ENCODE results near the gene CEACAM3. TPM values are rescaled to one million over a fixed set of nuclear protein-coding genes. Genes with fewer than 3 reads are reported as not detected.

CEACAM3 gene
- total RNA-seq, 4 donors from 2014 or later = not detected

DNA sequence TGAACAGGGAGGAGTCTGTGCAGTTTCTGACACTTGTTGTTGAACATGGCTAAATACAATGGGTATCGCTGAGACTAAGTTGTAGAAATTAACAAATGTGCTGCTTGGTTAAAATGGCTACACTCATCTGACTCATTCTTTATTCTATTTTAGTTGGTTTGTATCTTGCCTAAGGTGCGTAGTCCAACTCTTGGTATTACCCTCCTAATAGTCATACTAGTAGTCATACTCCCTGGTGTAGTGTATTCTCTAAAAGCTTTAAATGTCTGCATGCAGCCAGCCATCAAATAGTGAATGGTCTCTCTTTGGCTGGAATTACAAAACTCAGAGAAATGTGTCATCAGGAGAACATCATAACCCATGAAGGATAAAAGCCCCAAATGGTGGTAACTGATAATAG, 25.0 kb upstream of the CEACAM3 start:
- Histone ChIP-seq H3K4me3 (no peak overlapping the region), H3K27ac (no peak overlapping the region), H3K4me1 (peaks cover 0 to 37% (median 4%) of the 10 kb centered on the region in 4 donors), H3K27me3 (no peaks in the 10 kb centered on the region), H3K36me3 (no peaks in the 10 kb centered on the region), H3K9me3 (no peaks in the 10 kb centered on the region)
- DNase-seq = no peak
- no peak for TF ChIP-seq POLR2A (IDR thresholded peaks at IDR 0.05)
- TF ChIP-seq, protein P1, sequence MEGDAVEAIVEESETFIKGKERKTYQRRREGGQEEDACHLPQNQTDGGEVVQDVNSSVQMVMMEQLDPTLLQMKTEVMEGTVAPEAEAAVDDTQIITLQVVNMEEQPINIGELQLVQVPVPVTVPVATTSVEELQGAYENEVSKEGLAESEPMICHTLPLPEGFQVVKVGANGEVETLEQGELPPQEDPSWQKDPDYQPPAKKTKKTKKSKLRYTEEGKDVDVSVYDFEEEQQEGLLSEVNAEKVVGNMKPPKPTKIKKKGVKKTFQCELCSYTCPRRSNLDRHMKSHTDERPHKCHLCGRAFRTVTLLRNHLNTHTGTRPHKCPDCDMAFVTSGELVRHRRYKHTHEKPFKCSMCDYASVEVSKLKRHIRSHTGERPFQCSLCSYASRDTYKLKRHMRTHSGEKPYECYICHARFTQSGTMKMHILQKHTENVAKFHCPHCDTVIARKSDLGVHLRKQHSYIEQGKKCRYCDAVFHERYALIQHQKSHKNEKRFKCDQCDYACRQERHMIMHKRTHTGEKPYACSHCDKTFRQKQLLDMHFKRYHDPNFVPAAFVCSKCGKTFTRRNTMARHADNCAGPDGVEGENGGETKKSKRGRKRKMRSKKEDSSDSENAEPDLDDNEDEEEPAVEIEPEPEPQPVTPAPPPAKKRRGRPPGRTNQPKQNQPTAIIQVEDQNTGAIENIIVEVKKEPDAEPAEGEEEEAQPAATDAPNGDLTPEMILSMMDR (IDR thresholded peaks at IDR 0.05) = no peak

DNA sequence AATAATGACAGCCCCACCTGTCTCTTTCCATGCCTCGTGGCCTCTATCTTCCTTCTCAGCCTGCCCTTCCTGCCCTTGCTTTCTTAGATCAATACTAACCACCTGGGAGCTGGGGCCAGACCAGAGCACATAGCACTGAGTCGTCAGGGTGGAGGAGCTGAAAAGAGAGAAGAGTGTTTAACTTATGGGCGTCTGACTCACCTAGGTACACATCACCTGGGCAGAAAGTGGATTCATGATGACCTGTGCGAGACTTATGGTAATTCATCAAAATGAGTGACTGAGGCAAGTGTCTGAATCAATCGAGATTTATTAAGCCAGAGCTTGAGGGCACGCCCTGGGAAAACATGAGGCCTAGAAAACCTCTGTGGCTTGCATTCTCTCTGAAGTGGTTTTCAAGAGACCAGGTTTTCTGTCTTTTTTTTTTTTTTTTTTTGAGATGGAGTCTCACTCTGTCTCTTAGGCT, 21.8 kb upstream of the CEACAM3 start:
- Histone ChIP-seq H3K27me3 (no peaks in the 10 kb centered on the region), H3K4me3 (no peak overlapping the region), H3K9me3 (no peaks in the 10 kb centered on the region), H3K36me3 (no peaks in the 10 kb centered on the region), H3K27ac (peak overlapping the region in 3 of 4 donors; percentile 69 to 89 (median 84)), H3K4me1 (peaks cover 0 to 40% (median 4%) of the 10 kb centered on the region in 4 donors)
- DNase-seq = peak in 2 of 3 donors; percentile 79 to 88
- TF ChIP-seq, protein P1 (IDR thresholded peaks at IDR 0.05) = no peak
- TF ChIP-seq POLR2A (IDR thresholded peaks at IDR 0.05) = no peak

DNA sequence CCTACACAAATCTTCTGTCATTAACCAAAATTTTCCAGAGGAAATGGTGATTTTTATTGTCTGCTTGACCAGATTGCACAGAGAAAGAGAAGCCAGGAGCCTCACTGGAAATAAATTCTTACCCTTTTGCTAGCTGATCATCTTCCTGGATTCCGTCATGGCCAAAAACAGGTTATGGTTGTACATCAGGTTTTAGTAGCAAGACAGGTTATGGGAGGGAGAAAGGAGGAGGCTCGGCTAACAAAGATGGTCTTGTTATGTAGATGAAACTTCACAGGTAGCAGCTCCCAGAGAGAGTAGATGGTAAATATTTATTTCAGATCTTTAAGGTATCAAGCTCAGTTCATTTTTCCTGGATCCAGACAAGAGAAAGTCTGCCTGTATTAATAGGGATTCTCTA, 19.7 kb upstream of the CEACAM3 start:
- peaks cover 0 to 48% (median 4%) of the 10 kb centered on the region in 4 donors for H3K4me1 ChIP-seq
- no peaks in the 10 kb centered on the region for H3K27me3 ChIP-seq
- no peak overlapping the region for H3K27ac ChIP-seq
- no peaks in the 10 kb centered on the region for H3K9me3 ChIP-seq
- DNase-seq = no peak
- TF ChIP-seq POLR2A (IDR thresholded peaks at IDR 0.05) = no peak
- no peaks in the 10 kb centered on the region for H3K36me3 ChIP-seq
- H3K4me3 ChIP-seq = no peak overlapping the region

DNA sequence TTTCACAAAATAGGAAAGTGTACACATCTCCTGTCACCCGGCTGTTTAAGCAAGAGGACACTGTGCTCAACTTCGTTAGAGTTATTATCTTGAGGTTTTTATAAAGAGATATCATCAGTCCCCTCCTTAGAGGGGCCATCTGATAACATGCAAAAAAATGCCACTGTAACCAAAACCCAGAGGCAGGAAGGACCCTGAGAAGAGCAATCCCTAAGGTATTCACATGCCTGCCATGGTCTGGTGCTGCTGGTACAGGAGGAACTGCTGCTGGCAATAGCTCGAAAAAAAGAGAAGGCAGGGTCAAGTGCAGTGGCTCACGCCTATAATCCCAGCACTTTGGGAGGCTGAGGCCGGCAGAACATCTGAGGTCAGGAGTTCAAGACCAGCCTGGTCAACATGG, 12.8 kb upstream of the CEACAM3 start:
- no peaks in the 10 kb centered on the region for H3K27me3 ChIP-seq
- peaks cover 0 to 35% (median 4%) of the 10 kb centered on the region in 4 donors for H3K4me1 ChIP-seq
- no peaks in the 10 kb centered on the region for H3K36me3 ChIP-seq
- H3K4me3 ChIP-seq = no peak overlapping the region
- H3K9me3 ChIP-seq = no peaks in the 10 kb centered on the region
- peak overlapping the region in 1 of 4 donors; percentile 35 for H3K27ac ChIP-seq
- TF ChIP-seq POLR2A (IDR thresholded peaks at IDR 0.05) = no peak
- TF ChIP-seq, protein P1 (IDR thresholded peaks at IDR 0.05) = no peak
- no peak for DNase-seq

DNA sequence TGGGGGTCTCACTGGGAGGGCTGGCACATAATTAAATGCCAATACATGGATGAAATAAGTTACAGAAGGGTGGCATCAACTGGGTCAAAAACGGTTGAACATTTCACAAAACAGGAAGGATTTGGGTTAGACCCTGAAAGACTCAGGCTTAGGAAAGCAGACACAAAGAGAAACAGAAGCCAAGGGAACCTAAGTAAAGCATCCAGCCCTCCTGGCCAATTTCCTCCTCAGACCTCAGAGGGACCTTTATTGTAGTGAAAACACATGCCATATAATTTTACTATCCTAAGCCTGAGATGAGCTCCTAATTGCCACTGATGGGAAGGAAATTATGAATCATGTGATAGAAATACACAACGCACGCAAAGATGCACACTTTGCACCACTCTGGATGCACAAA, 12.1 kb upstream of the CEACAM3 start:
- no peaks in the 10 kb centered on the region for H3K27me3 ChIP-seq
- TF ChIP-seq, protein P1 (IDR thresholded peaks at IDR 0.05) = no peak
- H3K27ac ChIP-seq = peak overlapping the region in 2 of 4 donors; percentile 12 to 27
- H3K36me3 ChIP-seq = no peaks in the 10 kb centered on the region
- H3K4me3 ChIP-seq = no peak overlapping the region
- no peaks in the 10 kb centered on the region for H3K9me3 ChIP-seq
- peaks cover 0 to 35% (median 4%) of the 10 kb centered on the region in 4 donors for H3K4me1 ChIP-seq
- DNase-seq = no peak

DNA sequence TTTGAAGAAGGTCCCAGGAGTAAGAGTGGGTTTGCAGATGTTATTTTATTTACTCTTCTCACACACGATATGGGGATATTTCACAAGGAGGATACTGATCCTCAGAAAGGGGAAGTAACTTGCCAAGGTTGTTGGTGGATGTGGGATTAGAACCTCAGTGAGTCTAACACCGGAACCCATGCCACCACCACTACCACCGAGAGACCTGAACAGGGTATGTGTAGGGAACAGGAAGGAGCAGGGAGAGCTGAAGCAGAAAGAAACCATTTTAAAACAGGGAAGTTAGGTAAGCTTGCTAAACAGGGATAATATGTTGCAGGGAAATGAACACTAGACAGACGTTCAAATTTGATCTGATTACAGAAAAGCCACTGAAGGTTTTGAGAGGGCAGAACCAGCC, 11.6 kb upstream of the CEACAM3 start:
- peak overlapping the region in 1 of 4 donors; percentile 27 for H3K27ac ChIP-seq
- DNase-seq = peak in 2 of 3 donors; percentile 22 to 50
- peaks cover 0 to 32% (median 4%) of the 10 kb centered on the region in 4 donors for H3K4me1 ChIP-seq
- H3K9me3 ChIP-seq = no peaks in the 10 kb centered on the region
- H3K27me3 ChIP-seq = no peaks in the 10 kb centered on the region
- H3K4me3 ChIP-seq = no peak overlapping the region
- H3K36me3 ChIP-seq = no peaks in the 10 kb centered on the region
- TF ChIP-seq POLR2A (IDR thresholded peaks at IDR 0.05) = no peak

DNA sequence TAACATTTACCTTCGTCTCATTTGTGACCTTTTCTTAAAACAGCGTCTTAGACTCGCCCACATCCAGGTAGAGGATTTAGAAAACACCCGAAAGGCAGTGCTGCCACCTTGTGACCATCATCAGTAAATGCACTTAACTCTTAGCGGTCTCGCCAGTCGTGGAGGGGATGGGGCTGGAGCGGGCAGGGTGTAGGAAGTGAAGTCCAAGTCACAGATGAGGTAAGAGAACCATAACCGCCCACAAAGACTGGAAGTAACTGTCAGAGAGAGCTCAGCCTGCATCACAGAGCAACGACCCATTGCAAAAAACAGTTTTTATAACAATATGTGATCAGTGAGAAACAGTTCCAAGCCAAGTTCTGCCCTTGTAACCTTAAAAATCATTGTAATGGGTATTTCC, 10.7 kb upstream of the CEACAM3 start:
- no peak overlapping the region for H3K27ac ChIP-seq
- no peaks in the 10 kb centered on the region for H3K36me3 ChIP-seq
- no peak for TF ChIP-seq POLR2A (IDR thresholded peaks at IDR 0.05)
- TF ChIP-seq, protein P1 (IDR thresholded peaks at IDR 0.05) = peak; percentile 58 to 92 (median 84)
- DNase-seq = peak; percentile 48 to 87 (median 61)
- peaks cover 0 to 25% (median 4%) of the 10 kb centered on the region in 4 donors for H3K4me1 ChIP-seq
- H3K4me3 ChIP-seq = no peak overlapping the region
- H3K27me3 ChIP-seq = no peaks in the 10 kb centered on the region
- no peaks in the 10 kb centered on the region for H3K9me3 ChIP-seq

Data from Peyer's patch (tissue), 4 donors.